ENCODE data around the gene PPP1R14C. TPM values are rescaled to one million over a fixed set of nuclear protein-coding genes. Genes with fewer than 3 reads are reported as not detected.

PPP1R14C gene
- total and polyA plus RNA-seq, 2 experiments from 2014 or later: 106 to 190 TPM

DNA sequence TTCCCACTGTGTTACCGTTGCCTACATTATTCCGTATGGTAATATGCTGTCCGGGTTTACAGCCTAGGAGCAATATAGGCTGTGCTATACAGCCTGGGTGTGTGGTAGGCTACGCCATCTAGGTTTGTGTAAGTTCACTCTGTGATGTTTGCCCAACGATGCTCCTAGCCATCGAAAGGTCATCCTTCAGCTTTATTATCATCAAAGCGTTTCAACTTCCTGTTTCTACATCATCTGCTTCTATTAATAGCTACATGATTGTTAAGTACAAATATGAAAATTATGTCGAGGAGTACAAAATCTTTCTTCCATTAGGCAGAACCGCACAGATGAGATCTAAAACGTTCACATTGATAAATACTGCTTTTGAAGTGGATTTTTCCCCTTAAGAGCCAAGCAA, 69.9 kb downstream of the PPP1R14C start:
- H3K27me3 ChIP-seq: no peaks in the 10 kb centered on the region
- no peak for DNase-seq (ENCODE audit: low read depth in 1 of 2, low spot score in 1 of 2)
- no peaks in the 10 kb centered on the region for H3K9me3 ChIP-seq (ENCODE audit: low read depth)
- no peak overlapping the region for H3K4me3 ChIP-seq
- H3K27ac ChIP-seq: no peak overlapping the region
- TF ChIP-seq, protein P1, sequence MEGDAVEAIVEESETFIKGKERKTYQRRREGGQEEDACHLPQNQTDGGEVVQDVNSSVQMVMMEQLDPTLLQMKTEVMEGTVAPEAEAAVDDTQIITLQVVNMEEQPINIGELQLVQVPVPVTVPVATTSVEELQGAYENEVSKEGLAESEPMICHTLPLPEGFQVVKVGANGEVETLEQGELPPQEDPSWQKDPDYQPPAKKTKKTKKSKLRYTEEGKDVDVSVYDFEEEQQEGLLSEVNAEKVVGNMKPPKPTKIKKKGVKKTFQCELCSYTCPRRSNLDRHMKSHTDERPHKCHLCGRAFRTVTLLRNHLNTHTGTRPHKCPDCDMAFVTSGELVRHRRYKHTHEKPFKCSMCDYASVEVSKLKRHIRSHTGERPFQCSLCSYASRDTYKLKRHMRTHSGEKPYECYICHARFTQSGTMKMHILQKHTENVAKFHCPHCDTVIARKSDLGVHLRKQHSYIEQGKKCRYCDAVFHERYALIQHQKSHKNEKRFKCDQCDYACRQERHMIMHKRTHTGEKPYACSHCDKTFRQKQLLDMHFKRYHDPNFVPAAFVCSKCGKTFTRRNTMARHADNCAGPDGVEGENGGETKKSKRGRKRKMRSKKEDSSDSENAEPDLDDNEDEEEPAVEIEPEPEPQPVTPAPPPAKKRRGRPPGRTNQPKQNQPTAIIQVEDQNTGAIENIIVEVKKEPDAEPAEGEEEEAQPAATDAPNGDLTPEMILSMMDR (IDR thresholded peaks at IDR 0.05; ENCODE audit: low read depth, low read length): no peak
- H3K36me3 ChIP-seq: peaks cover 3% of the 10 kb centered on the region
- H3K4me1 ChIP-seq (ENCODE audit: low read depth): peaks cover 16% of the 10 kb centered on the region

DNA sequence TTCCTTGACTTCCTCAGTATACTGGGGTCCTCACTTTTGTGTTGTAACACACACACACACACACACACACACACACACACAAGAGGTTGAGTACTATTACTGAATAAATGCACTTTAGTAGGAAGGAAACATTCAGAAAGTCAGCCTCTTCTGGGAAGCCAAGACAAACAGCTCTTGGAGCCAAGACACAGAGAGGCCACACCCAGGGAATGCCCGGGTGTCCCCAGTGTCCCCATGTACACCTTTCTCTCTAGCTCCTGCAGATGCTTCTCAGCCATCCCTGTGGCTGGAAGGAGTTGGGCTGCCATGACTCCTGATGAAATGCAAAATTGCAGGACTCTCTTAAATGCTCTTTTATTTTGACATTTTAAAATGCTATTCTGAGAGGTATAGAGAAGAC, 70.5 kb downstream of the PPP1R14C start:
- H3K36me3 ChIP-seq: peaks cover 3% of the 10 kb centered on the region
- H3K27ac ChIP-seq: no peak overlapping the region
- no peaks in the 10 kb centered on the region for H3K9me3 ChIP-seq (ENCODE audit: low read depth)
- TF ChIP-seq, protein P1 (IDR thresholded peaks at IDR 0.05; ENCODE audit: low read depth, low read length): no peak
- peaks cover 16% of the 10 kb centered on the region for H3K4me1 ChIP-seq (ENCODE audit: low read depth)
- no peaks in the 10 kb centered on the region for H3K27me3 ChIP-seq
- H3K4me3 ChIP-seq: no peak overlapping the region
- DNase-seq (ENCODE audit: low read depth in 1 of 2, low spot score in 1 of 2): no peak

DNA sequence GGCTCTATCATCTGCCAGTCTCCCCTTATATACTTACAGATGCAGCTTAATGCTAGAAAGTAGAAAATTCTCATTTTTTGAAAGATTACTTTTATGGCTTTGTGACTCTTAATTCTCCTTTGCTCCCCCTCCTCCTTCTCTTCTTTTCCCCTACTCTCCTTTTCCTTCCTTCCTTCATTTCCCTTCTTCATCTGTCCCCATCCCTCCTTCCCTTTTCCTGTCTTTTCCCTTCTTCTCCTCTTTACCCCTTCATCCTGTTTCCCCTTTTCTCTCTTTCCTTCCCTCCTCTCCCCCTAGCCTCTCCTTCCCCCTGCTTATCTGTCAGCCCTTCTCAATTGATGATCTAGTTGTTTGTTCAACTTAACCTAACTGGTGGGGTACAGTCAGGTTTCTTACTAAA, 71.5 kb downstream of the PPP1R14C start:
- H3K4me1 ChIP-seq (ENCODE audit: low read depth): peaks cover 16% of the 10 kb centered on the region
- DNase-seq (ENCODE audit: low read depth in 1 of 2, low spot score in 1 of 2): no peak
- peaks cover 3% of the 10 kb centered on the region for H3K36me3 ChIP-seq
- H3K27me3 ChIP-seq: no peaks in the 10 kb centered on the region
- no peaks in the 10 kb centered on the region for H3K9me3 ChIP-seq (ENCODE audit: low read depth)
- no peak overlapping the region for H3K27ac ChIP-seq
- no peak overlapping the region for H3K4me3 ChIP-seq
- TF ChIP-seq, protein P1 (IDR thresholded peaks at IDR 0.05; ENCODE audit: low read depth, low read length): no peak

- peak overlapping the region; percentile 63 for H3K27ac ChIP-seq
- no peaks in the 10 kb centered on the region for H3K27me3 ChIP-seq
- H3K4me1 ChIP-seq (ENCODE audit: low read depth): peaks cover 19% of the 10 kb centered on the region
- H3K36me3 ChIP-seq: peaks cover 3% of the 10 kb centered on the region
- H3K4me3 ChIP-seq: no peak overlapping the region
- no peaks in the 10 kb centered on the region for H3K9me3 ChIP-seq (ENCODE audit: low read depth)
- DNase-seq (ENCODE audit: low read depth in 1 of 2, low spot score in 1 of 2): peak in 1 of 2 donors; percentile 22
- TF ChIP-seq, protein P1 (IDR thresholded peaks at IDR 0.05; ENCODE audit: low read depth, low read length): no peak
These were observed 78.0 kb downstream of the PPP1R14C start for GRCh38 chr6:150220634-150221551.

GRCh38 chr6:150224820-150225219, 82.0 kb downstream of the PPP1R14C start:
- TF ChIP-seq, protein P1 (IDR thresholded peaks at IDR 0.05; ENCODE audit: low read depth, low read length): no peak
- Histone ChIP-seq H3K4me3 (no peak overlapping the region), H3K36me3 (no peaks in the 10 kb centered on the region), H3K4me1 (ENCODE audit: low read depth) (peaks cover 19% of the 10 kb centered on the region), H3K9me3 (ENCODE audit: low read depth) (no peaks in the 10 kb centered on the region), H3K27me3 (no peaks in the 10 kb centered on the region), H3K27ac (peak overlapping the region; percentile 14)
- DNase-seq (ENCODE audit: low read depth in 1 of 2, low spot score in 1 of 2): peak in 1 of 2 donors; percentile 54

Measured in cardiac muscle cell (in vitro differentiated cells and primary cell).